A549 (cell line): ENCODE data around the gene INSIG1. TPM values are rescaled to one million over a fixed set of nuclear protein-coding genes. Genes with fewer than 3 reads are reported as not detected.

Experiments used
- ATAC-seq, 2 experiments: fragments of 200-7000 bp in 1 of 2; fragments of >200 bp in 1 of 2; cut with Nextera tagmentation in 1 of 2; cut with Tn5 transposase in 1 of 2; 3 replicates each; pipeline versions ENCODE4 v1.8.0 to v1.9.1; 2018 to 2020; ENCODE audit warnings: mild to moderate bottlenecking in 1 of 2, moderate library complexity in 1 of 2
- CTCF ChIA-PET: fragments of 300-600 bp; sonication (Branson Sonifier 250); formaldehyde crosslinking; extraction: SDS; loops from one replicate; lab custom pipeline; 2021; ENCODE audit warnings: antibody characterized with exemption, inconsistent platforms; lab: Yijun Ruan, JAX
- POLR2A ChIA-PET: fragments of 350-600 bp; formaldehyde crosslinking; extraction: SDS; loops from one replicate; lab custom pipeline; 2021; ENCODE audit warnings: antibody characterized with exemption, inconsistent platforms; lab: Yijun Ruan, JAX
- DNase-seq, 2 experiments: peaks; one replicate each; pipeline versions ENCODE4 v3.0.0 to v3.0.0-alpha.2; 2011 to 2016; ENCODE audit warnings: low read depth in 1 of 2, low spot score in 1 of 2
- FAIRE-seq: peaks from 2 replicates; lab custom pipeline; 2011; peaks lifted over from hg19 to GRCh38; lab: Jason Lieb, UNC
- H3K27ac ChIP-seq, 2 experiments: fragments of >200 bp; sonication (Bioruptor Twin); formaldehyde crosslinking; 3 replicates each; pipeline ENCODE4 v1.5.1; 2016 to 2017
- H3K4me1 ChIP-seq: fragments of >200 bp; sonication (Bioruptor Twin); formaldehyde crosslinking; 3 replicates; pipeline ENCODE4 v1.6.1; 2016
- H3K4me2 ChIP-seq: fragments of >200 bp; sonication (Bioruptor Twin); formaldehyde crosslinking; 3 replicates; pipeline ENCODE4 v1.6.1; 2016
- H3K4me3 ChIP-seq: fragments of >200 bp; sonication (Bioruptor Twin); formaldehyde crosslinking; 3 replicates; pipeline ENCODE4 v1.5.1; 2016
- H3K9me3 ChIP-seq: fragments of >200 bp; sonication (Bioruptor Twin); formaldehyde crosslinking; 3 replicates; pipeline ENCODE4 v1.6.1; 2016
- CBX2 ChIP-seq: fragments of 200-600 bp; sonication (generic); IDR thresholded peaks from 2 replicates; pipeline ENCODE4 v1.6.1; 2016; ENCODE audit warnings: low read depth, mild to moderate bottlenecking, borderline replicate concordance
- CEBPB ChIP-seq, 2 experiments: fragments of >200 bp in 1 of 2; sonication (Bioruptor Twin) in 1 of 2; formaldehyde crosslinking in 1 of 2; IDR thresholded peaks; 2 replicates each; pipeline ENCODE4 v1.6.1; 2012 to 2016
- EHMT2 ChIP-seq: fragments of 200-600 bp; sonication (generic); IDR thresholded peaks from 2 replicates; pipeline ENCODE4 v1.6.1; 2016; ENCODE audit warnings: antibody characterized with exemption, low read depth, mild to moderate bottlenecking, moderate library complexity
- ELK1 ChIP-seq: fragments of 150-350 bp; IDR thresholded peaks from 2 replicates; pipeline ENCODE4 v1.6.1; 2014; ENCODE audit warnings: low read depth, mild to moderate bottlenecking, low read length
- ESRRA ChIP-seq: fragments of 150-350 bp; IDR thresholded peaks from 2 replicates; pipeline ENCODE4 v1.6.1; 2014; ENCODE audit warnings: mild to moderate bottlenecking, low read length, borderline replicate concordance
- FOSB ChIP-seq: fragments of 250-450 bp; sonication (Bioruptor Pico); IDR thresholded peaks from 2 replicates; pipeline ENCODE4 v1.5.0; 2020; ENCODE audit warnings: mild to moderate bottlenecking, moderate library complexity
- HDAC2 ChIP-seq: fragments of 200-600 bp; sonication (generic); IDR thresholded peaks from 2 replicates; pipeline ENCODE4 v1.6.1; 2016
- HOXB13 ChIP-seq: fragments of 250-450 bp; sonication (Bioruptor Pico); IDR thresholded peaks from 2 replicates; pipeline ENCODE4 v1.5.0; 2020; ENCODE audit warnings: low read depth, mild to moderate bottlenecking, moderate library complexity
- JUNB ChIP-seq: fragments of >200 bp; sonication (Bioruptor Twin); formaldehyde crosslinking; IDR thresholded peaks from 2 replicates; pipeline ENCODE4 v1.6.1; 2016
- MYC ChIP-seq: IDR thresholded peaks from 2 replicates; pipeline ENCODE4 v1.6.1; 2012; ENCODE audit warnings: mild to moderate bottlenecking, inconsistent platforms, low read length, improper control_type of control experiment, borderline replicate concordance
- PHF8 ChIP-seq: fragments of 200-600 bp; sonication (generic); IDR thresholded peaks from 2 replicates; pipeline ENCODE4 v1.6.1; 2016; ENCODE audit warnings: low read depth, mild to moderate bottlenecking, antibody characterized with exemption, moderate library complexity, borderline replicate concordance
- POLR2AphosphoS2 ChIP-seq: conservative IDR thresholded peaks from 2 replicates; pipeline ENCODE4 v1.6.1; 2012; ENCODE audit warnings: low read length, improper control_type of control experiment, inconsistent platforms
- RCOR1 ChIP-seq: fragments of 150-350 bp; IDR thresholded peaks from 2 replicates; pipeline ENCODE4 v1.6.1; 2014; ENCODE audit warnings: antibody characterized with exemption, low read length, low read depth
- REST ChIP-seq: fragments of 200-600 bp; sonication (generic); IDR thresholded peaks from 2 replicates; pipeline ENCODE4 v1.6.1; 2016; ENCODE audit warnings: antibody characterized with exemption, mild to moderate bottlenecking, moderate library complexity
- RFX5 ChIP-seq: fragments of 450-650 bp; IDR thresholded peaks from 2 replicates; pipeline ENCODE4 v1.7.1; 2014; ENCODE audit warnings: antibody characterized with exemption, mild to moderate bottlenecking, moderate library complexity
- SMC3 ChIP-seq: fragments of >200 bp; sonication (Bioruptor Twin); formaldehyde crosslinking; IDR thresholded peaks from 3 replicates; pipeline ENCODE4 v1.6.1; 2018; ENCODE audit warnings: inconsistent platforms
- SREBF2 ChIP-seq: fragments of 450-650 bp; IDR thresholded peaks from 2 replicates; pipeline ENCODE4 v1.6.1; 2014; ENCODE audit warnings: mild to moderate bottlenecking, moderate library complexity
- ZC3H11A ChIP-seq: fragments of 450-650 bp; IDR thresholded peaks from 2 replicates; pipeline ENCODE4 v1.6.1; 2014; ENCODE audit warnings: antibody characterized with exemption, mild to moderate bottlenecking
- WGBS: methylation state at CpG from one replicate; pipeline ENCODE4 v1.1.6; 2017; ENCODE audit errors: missing lambda C conversion rate; 5-methylcytosine and 5-hydroxymethylcytosine counted together
- polyA plus RNA-seq, 4 experiments: library from polyadenylated mRNA; depleted of rRNA in 3 of 4; stranded (reverse); fragments of >200 nt; fragmentation: RNase III in 1 of 4; extraction: RNeasy Plus Mini Kit Qiagen cat#74134 plus additional on column Dnase treatment in 1 of 4; gene quantifications; 2 replicates in 3 of 4; 3 replicates in 1 of 4; pipeline ENCODE4 v1.2.3, GENCODE V29; 2011 to 2017
- TF ChIP-seq, protein P1 (sequence below): fragments of >200 bp; sonication (Bioruptor Twin); formaldehyde crosslinking; IDR thresholded peaks from 2 replicates; pipeline ENCODE4 v1.6.1; 2016

Gene INSIG1
- polyA plus RNA-seq, 2 of the 4 experiments (the other 2 are of a cell fraction) = 19.7 to 33.4 TPM

DNA sequence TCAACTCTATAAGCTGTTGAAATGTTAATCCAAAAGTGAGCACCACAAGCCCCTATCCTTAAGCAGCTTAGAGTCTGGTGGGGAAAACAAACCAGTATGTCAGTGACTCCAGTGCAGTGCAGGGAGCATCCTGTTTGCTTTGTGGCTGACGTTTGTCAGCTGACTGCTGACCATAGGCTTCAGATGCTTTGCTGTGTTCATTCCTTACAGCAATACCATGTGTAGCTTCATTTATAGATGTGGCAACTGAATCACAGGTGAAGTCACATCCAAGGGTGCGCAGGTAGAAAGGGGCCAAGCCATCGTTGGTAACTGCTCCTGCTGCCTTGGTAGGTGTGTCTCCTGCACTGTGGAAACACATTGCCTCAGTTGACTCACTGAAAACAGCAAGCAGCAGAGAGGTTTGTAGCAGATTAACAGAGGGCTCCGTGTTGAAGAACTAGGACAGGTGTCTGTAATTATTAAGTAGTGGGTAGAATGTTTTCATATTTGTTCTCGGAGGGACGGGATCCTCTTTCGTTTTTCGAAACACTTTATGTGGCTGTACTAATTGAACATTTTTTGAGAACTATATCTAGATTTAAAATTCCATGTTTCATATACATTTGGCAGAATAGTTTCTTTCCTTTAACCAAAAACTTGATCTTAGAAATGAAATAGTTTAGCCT is 2.0 kb downstream of the INSIG1 start:
- no peak for FAIRE-seq
- POLR2A ChIA-PET = interaction anchor here (0.6 kb wide), 1 partner anchor 1794 kb away, joined by 3 read pairs; no protein-coding TSS in a partner anchor
- H3K4me2 ChIP-seq = peak overlapping the region; percentile 99
- no peak for TF ChIP-seq ESRRA
- TF ChIP-seq EHMT2 = no peak
- TF ChIP-seq, all 56 proteins: peak for 0
- ATAC-seq = no peak
- Histone ChIP-seq H3K4me1 (peaks cover 23% of the 10 kb centered on the region), H3K4me3 (peak overlapping the region; percentile 90), H3K27ac (peak overlapping the region; percentile 33 to 46; a peak in 4 of 6 replicates), H3K9me3 (no peaks in the 10 kb centered on the region)
- 68% methylated on average over 8 of the region's 8 CpGs for WGBS
- CTCF ChIA-PET = interaction anchor here (1.0 to 1.8 kb wide), 5 partner anchors 11 to 373 kb away, joined by 4 to 6 read pairs (median 5); no protein-coding TSS in a partner anchor
- DNase-seq = no peak

DNA sequence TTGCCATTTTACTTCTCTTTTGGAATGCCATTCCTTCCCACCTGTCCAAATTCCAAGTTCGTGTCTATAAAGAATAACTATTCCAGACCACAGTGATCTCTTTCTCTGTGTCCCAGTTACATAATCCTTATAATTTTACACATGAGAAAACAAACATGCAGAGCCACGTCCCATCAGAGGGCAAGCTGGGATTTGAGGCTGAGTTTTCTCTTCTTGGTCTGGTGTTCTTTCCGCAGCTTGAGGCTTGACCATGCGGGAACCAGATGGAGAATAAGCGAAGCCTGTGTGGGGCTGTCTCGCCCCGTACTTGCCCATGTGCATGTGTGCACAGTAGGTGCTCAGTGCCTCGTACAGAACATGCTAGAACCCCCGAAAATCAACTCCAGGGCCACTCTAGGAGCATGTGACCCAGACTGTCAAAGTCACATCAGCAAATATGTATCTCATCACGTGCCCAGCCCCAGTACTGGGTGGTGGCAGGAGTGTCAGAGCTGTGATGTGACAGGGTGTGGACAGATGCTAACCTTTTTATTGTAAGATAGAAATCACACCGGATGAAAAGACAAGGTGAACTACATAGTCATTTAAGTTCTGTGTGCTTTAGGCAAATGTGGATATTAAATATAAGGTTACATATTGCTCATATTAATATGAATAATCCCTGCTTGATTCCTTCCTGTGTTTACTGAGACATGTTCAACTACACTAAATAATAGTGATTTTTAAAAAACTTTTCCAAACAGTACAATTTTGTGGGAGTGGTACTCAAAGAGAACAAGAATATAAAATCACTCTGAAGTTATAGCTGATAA is 3.2 kb downstream of the INSIG1 start:
- POLR2A ChIA-PET = no interaction called here
- peak overlapping the region; percentile 99; the same call in 1 of the 3 replicates for H3K4me2 ChIP-seq
- DNase-seq (no peak), FAIRE-seq (no peak), ATAC-seq (no peak)
- H3K9me3 ChIP-seq = no peaks in the 10 kb centered on the region
- CTCF ChIA-PET = interaction anchor here (1.3 to 3.5 kb wide), 2 partner anchors 44 to 374 kb away, joined by 3 to 15 read pairs; no protein-coding TSS in a partner anchor
- 69% methylated on average over 11 of the region's 11 CpGs for WGBS
- H3K4me1 ChIP-seq = peaks cover 23% of the 10 kb centered on the region
- TF ChIP-seq PHF8 = no peak
- TF ChIP-seq CBX2 = no peak
- no peak for TF ChIP-seq JUNB
- TF ChIP-seq EHMT2 = no peak
- TF ChIP-seq RCOR1 = no peak
- TF ChIP-seq SMC3 = no peak
- TF ChIP-seq SREBF2 = no peak
- no peak for TF ChIP-seq HDAC2
- no peak for TF ChIP-seq MYC
- no peak for TF ChIP-seq ELK1
- no peak for TF ChIP-seq RFX5
- TF ChIP-seq REST = no peak
- no peak for TF ChIP-seq CEBPB (IDR thresholded peaks at IDR 0.05)
- no peak for TF ChIP-seq HOXB13 (CRISPR knock-in tag)
- TF ChIP-seq, protein P1, sequence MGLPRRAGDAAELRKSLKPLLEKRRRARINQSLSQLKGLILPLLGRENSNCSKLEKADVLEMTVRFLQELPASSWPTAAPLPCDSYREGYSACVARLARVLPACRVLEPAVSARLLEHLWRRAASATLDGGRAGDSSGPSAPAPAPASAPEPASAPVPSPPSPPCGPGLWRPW = no peak
- no peak for TF ChIP-seq ZC3H11A
- TF ChIP-seq FOSB = no peak
- no peak for TF ChIP-seq POLR2AphosphoS2
- TF ChIP-seq, all 56 proteins: peak for 0
- Histone ChIP-seq H3K4me3 (no peak overlapping the region), H3K27ac (no peak overlapping the region)
